Activated gamma-delta T cell treated with Interleukin-2 at 50 U/mL for 16 hours (primary cell): ENCODE data around the gene DGKB.
A peak's percentile ranks its signal among the peaks of the same experiment; 100 is the strongest.
"Not testable (repeated sequence)": the region's sequence is repeated elsewhere in the genome, so short reads cannot be mapped to it uniquely, and the experiment has no call there.

Source experiments
- DNase-seq: peaks from one replicate; pipeline ENCODE4 v3.0.0-alpha.2; 2020

Gene DGKB

DNA sequence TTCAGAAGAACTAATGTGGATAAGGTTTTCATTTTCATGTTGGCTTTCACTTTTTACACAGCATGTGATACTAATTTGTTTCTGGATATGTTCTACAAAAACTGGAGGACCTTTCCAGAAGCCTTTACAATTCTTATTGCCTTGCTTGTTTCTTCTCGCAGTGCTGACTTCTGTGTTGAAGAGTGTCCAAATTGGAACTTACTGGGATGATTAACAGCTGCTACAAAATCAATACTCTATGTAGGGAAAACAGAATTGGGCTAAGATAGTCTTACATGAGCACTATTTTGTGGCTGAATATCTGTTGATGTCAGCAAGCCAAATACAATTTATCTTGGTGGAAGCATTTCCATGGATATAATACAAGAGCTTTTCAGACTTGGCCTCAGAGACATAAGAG lies 351.2 kb downstream of the DGKB start:
- DNase-seq = no peak

DNA sequence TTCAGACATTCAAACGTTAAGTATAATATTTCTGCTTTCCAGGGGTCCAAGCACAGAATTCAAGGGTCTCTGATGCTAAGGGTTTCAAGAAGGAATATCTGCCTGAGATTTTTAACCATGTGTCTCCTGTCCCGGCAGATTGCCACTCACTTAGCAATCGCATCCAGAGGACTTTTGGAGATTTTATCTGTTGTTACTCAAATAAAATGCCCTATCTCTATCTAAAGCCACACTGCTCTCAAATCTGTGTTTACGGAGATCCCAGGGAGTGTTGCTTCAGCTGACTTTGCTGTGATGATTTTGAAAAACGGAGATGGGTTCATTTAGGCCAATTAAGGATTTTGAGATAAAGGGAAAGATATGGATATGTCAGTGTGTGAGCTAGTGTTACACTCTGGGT lies 359.9 kb downstream of the DGKB start:
- no peak for DNase-seq

DNA sequence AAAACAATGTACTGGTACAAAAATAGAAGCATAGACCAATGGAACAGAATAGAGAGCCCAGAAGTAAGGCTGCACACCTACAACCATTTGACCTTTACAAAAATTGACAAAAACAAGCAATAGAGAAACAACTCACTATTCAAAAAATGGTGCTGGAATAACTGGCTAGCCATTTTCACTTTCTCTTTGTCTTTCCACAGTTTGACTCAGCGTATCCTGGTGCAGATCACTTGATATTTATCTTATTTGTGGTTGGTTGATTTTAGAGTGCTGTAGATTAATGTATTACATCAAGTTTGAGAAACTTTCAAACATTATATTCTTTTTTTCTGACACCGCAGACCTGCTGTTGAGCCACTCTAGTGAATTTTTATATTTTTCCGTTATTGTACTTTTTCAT lies 381.4 kb downstream of the DGKB start:
- DNase-seq = no peak

DNA sequence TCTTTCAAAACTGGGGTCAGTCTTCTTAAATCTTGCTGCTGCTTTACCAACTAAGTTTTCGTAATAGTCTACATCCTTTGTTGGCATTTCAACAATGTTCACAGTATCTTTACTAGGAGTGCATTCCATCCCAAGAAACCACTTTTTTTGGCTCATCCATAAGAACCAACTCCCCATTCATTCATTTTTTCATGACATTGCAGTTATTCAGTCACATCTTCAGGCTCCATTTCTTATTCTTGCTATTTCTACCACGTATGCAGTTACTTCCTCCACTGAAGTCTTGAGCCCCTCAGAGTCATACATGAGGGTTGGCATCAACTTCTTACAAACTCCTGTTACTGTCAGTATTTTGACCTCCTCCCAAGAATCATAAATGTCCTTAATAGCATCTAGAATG lies 392.3 kb downstream of the DGKB start:
- no peak for DNase-seq

DNA sequence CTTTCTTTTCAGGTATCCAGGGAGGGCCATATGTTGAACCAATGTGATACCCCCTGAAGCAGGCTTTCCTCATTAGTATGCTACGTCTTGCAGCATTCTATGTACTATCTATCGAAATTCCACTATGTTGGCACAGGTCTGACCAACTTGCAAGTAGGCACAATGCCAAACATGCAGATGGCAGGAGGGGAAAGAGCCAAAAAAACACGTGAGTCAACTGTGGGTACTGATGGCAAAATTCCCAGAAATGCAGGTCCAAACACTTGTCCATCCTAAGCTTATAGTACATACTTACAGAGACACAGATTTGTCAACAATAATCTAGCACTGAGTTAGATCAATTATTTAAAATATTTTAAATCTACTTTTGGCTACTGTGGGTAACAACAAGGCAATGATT lies 394.9 kb downstream of the DGKB start:
- no peak for DNase-seq

DNA sequence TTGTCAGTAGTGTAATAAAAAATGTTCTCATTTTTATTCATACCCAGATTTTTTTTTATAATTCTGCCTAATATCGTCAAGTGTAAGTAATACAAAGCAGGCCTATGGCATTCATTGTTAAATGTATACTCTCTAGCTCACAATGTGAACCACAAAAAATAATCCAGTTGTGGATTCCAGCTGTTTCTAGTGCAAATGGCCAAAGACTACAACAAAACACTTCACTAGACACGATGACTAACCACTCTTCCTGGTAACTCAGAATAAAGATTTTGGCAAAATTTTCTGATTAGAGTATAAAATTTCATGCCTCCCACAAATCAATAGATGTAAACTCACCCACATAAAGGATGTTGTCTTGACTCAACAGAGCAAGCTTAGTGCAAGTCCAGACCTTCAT lies 396.6 kb downstream of the DGKB start:
- DNase-seq = no peak

DNA sequence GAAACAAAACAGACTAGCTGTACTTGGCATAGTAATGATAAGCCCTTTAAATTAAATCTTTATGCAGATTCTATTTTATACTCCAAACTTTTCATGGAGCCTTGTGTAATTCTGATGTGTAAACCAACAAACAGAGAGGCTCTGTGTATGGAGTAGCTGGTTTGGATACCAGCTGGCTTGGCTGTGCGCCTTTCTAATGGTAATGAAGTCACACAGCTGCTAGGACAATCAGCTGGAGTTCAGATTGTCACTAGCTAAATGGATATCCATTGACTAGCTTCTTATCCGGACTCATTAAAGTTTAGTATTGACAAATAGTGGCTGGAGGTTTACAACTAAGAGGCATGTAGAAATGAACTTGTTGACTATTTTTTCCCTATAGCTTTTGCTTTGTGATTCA lies 398.4 kb downstream of the DGKB start:
- DNase-seq = no peak

DNA sequence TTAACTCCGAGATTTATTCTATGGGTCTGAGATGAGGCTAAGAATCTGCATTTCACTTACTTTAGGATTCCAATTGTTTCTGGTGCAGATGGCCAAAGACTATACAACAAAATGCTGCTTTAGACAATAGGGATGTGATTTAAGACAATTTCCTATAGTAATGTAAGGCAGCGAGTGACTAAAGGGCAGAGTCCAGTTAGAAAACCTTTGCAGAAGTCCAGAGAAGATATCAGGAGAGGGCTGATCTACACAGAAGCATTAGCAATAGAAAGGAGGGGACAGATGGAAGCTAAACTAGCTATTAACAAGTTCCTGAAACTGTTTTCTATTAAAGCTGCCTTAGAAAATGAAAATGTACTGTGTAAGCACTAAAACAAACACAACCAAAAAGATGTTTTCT lies 398.9 kb downstream of the DGKB start:
- no peak for DNase-seq

DNA sequence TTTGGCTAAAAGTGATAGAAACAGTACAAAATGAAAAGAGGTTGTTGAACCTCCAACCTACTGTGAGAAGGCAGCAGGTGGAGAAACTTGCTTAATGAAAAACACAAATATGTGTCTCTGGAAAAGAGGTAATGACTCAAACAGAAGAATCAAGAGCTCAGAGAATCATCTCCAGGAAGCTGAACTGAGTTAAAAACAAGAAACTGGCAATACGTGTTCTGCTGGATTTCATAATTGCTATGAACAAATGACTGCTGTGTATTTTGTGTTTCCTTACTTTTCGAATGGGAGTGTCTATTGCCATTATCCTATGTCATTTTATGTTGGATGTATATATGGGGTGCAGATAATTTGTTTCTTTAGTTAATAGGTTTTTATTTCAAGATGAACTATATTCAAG lies 401.1 kb downstream of the DGKB start:
- no peak for DNase-seq

DNA sequence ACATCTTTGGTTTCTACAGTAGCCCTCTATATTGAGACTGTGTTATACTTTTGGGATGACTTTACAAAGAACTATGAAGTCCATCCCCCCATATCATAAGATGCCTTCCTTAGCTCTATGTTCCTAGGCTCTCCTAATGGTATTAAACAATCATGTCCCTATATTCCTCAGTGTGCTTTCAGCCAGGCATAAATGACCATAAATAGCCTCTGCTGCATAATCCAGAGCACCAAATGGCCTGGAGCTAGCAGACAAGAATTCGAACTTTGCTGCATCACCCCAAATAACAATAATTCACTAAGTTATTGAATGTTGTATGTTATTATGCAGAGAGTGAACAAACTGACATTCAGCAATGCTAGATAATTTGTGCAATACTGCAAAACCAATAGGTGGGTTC lies 405.2 kb downstream of the DGKB start:
- no peak for DNase-seq

DNA sequence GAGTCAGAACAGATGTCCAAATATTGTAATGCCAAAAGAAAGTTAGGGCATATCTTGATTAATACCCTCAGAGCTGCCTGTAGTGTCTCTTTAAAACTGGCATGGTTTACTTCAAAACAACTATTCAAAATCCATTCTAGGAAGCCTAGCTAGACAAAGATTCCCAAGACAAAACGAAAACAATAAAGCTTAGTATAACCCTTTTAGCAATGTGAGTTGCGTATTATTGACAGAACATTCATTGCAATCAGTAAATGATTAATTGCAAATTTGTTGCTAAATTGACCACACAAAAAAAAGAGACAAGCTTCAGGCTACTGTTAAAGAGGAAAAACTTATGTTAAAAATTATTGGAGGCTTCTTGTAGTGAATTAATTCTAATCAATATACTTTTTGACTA lies 406.9 kb downstream of the DGKB start:
- no peak for DNase-seq

DNA sequence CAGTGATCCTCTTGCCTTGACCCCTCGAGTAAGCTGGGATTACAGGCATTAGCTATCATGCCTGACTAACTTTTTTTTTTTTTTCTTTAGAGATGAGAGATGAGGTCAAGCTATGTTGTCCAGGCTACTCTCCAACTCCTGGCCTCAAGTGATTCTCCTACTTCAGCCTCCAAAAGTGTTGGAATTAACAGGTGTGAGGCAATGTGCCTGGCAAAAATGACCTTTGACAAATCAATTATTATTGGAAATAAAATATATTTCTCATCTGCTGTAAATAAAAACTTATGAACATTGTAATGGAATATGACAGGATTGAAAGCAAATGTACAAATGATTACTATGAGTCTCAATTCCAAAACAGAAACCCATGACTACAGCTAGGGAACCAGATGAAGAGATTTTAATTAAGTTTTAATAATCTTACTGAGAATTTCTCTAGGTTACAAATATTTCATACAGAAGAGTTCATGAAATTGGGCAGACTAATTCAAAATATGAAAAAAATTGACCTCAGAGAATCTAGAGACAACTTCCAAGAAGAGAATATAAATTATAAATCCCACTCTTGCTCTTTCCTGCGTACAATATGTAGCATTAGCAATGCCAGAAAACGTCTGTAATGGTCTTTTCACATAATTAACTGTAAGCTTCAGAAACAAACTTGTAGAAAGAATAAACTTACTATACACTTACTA lies 414.7 kb downstream of the DGKB start:
- DNase-seq = no peak

DNA sequence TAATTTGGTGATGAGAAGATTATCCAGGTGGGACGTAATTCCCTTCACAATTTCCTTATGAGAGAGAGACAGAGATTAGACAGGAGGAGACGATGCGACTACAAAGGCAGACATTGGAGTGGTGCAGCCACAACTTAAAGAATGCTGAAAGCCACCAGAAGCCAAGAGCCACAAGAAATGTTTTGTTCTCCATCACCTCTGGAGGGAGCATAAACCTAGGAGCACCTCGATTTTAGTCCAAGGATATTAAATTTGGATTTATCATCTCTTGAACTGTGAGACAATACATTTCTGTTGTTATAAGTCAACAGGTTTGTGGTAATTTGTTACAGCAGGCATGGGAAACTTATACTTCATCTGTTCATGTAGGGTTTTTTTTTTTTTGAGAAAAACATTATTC lies 418.9 kb downstream of the DGKB start:
- no peak for DNase-seq

DNA sequence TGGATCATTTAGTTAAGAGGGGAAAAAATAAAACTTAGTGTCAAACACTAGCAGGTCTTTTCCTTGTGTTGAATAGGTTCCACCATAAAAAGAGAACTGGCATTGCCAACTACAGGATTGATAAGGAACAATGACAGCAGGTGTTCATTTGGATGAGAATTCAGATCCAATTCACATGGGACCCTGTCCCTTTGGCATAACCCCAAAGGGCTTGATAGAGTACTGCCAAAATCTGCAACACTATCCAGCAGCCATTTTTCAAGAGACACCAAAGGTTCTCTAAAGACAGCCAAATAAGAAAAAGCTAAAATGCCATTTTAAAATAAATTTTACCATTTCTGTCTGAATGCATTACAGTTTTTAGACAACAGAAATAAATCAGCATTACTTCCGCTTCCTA lies 422.3 kb downstream of the DGKB start:
- DNase-seq = no peak

DNA sequence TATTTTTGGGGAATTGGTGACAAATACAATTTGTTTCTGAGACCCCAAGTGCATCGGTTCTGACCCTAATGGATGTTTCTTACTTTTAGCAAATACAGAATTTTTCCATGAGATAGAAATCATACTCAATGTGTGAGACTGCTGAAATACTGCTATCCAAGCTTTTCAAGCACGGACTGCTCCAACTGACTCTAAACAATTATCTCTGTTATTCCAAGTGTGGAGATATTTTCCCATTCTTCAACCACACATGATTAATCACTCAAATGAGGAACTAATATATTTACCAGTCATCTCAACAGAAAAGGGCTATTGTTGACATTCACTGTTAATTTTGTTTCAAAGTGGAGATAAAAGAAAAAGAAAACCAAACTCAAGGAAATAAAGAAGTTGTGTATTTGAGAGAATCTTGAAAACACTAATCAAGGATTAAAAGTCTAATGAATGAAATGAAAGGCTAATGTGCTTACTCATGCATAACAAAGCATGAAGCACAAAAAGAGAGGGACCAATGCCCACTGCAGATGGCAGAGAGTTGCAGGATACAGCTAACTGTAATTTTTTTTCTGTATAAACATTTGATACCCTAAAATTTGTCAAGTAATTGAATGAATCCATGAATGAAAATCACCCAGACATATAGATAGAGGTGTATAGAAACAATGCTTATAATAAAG lies 423.6 kb downstream of the DGKB start:
- DNase-seq = no peak

DNA sequence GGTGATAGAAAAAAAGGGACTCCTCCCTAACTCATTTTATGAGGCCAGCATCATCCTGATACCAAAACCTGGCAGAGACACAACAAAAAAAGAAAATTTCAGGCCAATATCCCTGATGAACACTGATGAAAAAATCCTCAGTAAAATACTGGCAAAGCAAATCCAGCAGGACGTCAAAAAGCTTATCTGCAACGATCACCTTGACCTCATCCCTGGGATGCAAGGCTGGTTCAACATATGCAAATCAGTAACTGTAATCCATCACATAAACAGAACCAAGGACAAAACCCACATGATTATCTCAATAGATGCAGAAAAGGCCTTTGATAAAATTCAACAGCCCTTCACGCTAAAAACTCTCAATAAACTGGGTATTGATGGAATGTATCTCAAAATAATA lies 440.8 kb downstream of the DGKB start:
- not testable (repeated sequence) for DNase-seq

DNA sequence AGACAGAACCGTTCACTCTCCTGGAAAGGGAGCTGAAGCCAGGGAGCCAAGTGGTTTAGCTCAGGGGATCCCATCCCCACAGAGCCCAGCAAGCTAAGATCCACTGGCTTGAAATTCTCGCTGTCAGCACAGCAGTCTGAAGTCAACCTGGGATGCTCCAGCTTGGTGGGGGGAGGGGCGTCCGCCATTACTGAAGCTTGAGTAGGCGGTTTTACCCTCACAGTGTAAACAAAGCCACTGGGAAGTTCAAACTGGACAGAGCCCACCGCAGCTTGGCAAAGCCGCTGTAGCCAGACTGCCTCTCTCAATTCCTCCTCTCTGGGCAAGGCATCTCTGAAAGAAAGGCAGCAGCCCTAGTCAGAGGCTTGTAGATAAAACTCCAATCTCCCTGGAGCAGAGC lies 443.7 kb downstream of the DGKB start:
- not testable (repeated sequence) for DNase-seq

DNA sequence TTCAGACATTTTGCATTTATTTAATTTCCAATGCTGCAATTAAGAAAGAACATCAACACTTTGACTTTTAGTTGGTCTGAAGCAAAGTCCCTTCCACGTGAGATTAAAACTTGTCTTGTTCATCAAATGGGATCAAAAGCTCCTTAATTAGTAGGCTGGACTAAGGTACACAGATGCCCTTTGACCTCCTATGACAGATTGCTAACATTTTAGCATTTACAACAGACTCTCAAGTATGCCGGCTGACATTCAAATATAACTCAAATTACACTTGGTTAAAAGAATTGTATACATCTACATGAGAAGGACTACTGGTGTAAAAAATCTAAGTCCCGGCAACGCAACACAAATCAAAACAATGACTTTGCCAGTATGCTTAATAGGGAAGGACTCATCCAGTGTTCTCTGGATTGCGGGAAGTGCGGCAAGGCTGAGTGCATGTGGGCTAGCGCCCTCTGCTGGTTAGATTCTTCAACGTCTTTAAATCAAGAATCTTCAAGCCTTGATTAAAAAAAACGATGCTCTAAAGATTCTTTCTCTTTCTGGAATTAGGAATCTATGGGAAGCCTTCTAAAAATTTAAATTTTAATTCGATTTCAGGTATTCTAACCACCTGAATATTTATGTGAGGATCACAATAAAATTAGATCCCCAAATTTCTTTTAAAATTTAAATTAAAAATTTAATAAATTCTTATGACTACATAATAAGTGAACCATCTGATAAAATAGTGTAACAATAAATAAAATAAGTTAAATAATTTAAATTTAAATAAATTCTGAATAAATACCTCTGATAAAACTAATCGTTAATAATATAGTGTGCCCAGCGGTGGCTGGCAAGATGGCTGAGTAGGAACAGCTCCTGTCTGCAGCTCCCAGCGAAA lies 444.7 kb downstream of the DGKB start:
- DNase-seq = peak; percentile 31

DNA sequence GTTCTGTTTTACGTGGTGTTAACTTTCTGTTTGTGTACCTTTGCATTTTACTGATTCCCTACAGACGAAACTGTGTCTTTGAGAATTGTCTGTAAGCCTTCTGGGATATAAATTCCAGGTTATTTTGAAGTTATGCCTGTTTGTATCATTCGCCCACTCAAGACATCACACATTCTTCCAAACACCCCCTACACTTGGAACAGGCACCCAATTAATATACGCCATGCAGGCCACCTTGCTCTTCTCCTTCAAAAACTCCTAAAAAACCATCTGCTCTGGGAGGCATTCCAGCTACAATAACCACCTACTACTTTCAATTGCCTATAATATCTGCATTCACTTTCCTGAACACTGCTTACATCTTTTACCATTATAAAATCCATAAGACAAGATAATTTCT lies 453.3 kb downstream of the DGKB start:
- DNase-seq = no peak

DNA sequence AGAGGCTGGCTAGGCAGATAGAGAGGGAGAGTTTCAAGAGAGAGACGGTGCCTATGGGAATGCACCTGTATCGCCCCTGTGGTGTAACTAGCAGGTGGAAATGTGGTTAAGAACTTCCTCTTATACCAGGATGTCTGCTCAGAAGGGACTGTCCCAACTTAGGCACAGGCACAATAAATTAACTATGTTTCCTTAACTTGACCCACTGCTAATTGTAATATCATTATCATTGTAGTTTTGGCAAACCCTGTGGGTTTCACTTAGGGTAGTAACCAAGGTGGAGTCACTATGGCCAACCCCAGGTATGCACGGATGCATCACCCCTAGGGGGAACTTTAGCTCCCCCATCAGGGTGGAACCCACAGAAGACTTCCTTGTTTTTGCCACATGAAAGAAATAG lies 455.7 kb downstream of the DGKB start:
- DNase-seq = no peak

DNA sequence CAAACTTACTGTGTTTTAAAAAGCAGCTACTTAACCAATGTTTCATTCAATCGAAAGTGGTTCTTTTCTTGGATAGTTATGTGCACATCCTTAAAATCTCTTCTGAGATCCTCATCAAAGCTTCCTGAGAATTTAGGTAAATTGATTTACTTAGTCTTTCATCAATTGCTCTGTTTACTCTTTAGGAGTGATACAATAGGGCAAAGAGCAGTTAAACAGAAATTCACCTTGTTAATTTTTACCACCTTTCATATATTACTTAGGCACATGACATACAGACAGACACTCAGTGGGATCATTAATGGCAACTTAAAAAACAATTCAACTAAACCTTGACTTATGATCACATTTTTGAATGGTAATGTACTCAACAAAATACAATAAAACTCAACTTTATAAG lies 456.3 kb downstream of the DGKB start:
- DNase-seq = no peak

DNA sequence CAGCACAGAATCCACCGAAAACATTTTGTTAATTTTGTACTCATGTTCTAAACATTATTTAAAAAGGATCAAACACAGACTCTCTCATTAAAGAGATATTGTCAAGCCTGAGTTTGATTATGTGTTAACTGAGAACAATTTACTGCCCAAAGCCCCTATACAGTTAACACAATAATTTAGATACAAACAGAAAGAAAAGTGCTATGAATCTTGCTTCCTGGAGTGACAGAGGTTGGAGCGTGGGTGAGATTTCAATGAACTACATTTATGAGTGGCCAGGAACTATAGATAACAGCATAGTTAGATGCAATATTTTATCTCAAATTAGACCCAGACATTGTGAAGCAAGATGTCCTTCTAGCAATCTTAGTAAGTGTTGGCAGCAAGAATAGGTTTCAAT lies 464.2 kb downstream of the DGKB start:
- no peak for DNase-seq

DNA sequence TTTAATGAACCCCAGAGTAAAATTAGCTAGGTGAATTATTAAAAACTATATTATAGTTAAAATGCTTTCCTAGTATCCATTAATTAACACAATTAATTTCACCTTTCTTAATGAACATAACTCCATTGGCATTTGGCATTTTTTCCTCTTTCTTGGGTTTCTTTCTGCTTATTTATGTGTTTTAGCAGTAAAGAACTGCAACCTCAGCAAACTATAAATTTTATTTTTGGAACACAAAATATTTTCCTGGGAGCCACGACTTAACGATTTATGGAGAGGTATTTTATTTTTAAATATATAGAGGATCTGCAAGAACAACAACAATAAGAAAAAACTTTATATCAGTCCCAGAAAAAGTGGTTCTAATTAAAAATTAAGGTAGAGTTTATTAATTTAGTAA lies 465.7 kb downstream of the DGKB start:
- DNase-seq = no peak

DNA sequence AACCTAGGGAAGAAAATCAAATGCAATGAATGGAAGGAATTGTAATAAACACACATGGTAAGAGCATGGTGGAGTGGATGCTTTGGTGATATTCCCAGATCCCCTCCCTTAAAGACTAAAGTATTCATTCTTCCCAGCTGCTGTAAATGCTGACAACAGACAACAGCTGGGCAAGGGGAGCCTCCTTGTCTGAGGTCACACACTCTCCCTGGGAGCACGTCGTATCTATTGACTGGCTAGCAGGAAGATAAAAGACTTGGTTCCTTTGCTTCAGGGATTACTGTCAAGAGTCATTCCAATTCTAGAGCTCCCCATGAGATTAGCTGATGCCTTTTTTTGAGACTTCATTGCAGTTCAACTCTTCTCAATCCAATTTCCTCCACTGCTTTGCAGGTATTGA lies 469.6 kb downstream of the DGKB start:
- DNase-seq = no peak
